ENCODE results near the gene CPNE9. TPM values are rescaled to one million over a fixed set of nuclear protein-coding genes. Genes with fewer than 3 reads are reported as not detected.

The CPNE9 gene
- total RNA-seq, 1 donor from 2014 or later = 0.37 TPM

DNA sequence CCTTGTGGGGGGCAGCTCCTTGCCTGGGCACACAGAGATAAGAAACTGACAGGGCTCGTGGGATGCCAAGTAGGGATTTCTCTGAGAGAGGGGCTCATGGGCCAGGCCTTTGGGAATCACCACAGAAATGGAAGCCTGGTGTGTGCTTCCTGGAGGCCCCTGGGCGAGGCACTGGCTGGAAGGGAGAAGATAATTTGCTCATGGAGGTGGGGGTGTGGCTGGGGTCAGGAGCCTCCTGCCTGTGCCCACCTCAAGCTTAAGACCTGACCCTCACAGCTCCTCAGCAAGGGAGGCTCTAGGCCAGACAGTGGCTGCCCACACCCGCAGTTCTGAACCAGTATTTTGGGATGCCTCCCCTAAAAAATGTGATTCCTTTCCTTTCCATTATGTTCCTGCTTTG, 16.9 kb upstream of the CPNE9 start:
- DNase-seq (ENCODE audit: low spot score) = no peak

- DNase-seq (ENCODE audit: low spot score) = no peak
Measured at GRCh38 chr3:9687514-9687913, 16.1 kb upstream of the CPNE9 start.

DNA sequence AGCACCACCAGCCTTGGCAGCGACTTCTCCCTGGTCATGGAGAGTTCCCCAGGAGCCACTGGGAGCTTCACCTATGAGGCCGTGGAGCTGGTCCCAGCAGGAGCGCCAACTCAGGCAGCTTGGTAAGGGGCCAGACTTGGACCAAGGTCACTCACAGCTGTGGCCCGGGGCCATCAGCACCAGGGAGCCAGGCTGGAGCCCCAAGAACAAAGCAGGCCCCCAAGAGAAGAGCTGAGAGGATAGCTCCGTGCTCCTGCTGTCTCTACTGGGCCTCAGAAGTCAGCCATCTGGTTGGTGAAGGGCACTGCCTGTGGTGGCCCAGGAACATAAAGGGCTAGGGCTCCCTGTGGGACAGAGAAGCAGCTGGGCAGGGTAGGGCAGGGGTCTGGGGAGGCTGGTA, 14.7 kb upstream of the CPNE9 start:
- DNase-seq (ENCODE audit: low spot score) = no peak

GRCh38 chr3:9689757-9690156, 13.9 kb upstream of the CPNE9 start:
- no peak for DNase-seq (ENCODE audit: low spot score)

- DNase-seq (ENCODE audit: low spot score) = no peak
Measured at GRCh38 chr3:9690451-9691450, 12.9 kb upstream of the CPNE9 start.

- no peak for DNase-seq (ENCODE audit: low spot score)
Measured at GRCh38 chr3:9691636-9692035, 12.0 kb upstream of the CPNE9 start.

DNA sequence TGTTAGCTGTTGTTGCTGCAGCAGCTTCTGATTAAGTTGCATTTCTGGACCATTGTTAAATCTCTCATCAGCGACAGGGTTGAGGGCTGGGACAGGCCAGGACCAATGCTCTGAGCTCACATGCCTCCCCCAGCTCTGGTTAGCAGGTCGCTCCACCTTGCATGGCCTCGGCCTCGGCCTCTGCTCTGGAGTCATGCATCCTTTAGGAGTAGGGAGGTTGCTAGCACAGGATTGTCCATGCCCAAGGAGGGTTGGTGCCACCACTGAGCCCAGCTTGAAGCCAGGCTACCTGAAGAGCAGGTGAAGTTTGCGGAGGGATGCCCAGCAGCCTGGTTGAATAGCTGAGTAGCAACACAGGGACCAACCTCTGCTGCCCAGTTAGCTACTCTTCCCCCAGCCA, 11.2 kb upstream of the CPNE9 start:
- DNase-seq (ENCODE audit: low spot score) = no peak

DNA sequence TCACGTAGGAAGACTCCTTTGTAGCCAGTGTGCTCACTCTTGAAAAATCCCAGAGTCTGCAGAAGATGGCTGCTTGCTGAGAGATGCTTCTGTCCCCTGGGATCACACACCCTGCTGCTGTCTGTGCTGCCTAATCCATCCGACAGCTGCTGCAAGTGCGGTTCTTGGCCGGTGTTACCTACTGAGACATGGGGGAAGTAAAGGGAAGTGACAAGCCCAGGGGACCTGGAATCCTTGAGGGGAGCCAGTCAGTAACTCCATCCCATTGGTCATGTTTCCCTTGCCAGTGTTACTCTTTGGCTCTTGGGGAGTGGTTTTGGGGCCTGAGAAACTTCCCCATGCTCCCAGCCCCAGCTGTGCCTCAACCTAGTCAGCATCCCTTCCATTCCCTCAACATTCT, 8.3 kb upstream of the CPNE9 start:
- no peak for DNase-seq (ENCODE audit: low spot score)

- DNase-seq (ENCODE audit: low spot score) = no peak
Measured at GRCh38 chr3:9695746-9696145, 7.9 kb upstream of the CPNE9 start.

GRCh38 chr3:9696480-9697220, 7.0 kb upstream of the CPNE9 start:
- DNase-seq (ENCODE audit: low spot score) = no peak

- no peak for DNase-seq (ENCODE audit: low spot score)
Measured at GRCh38 chr3:9697892-9698291, 5.7 kb upstream of the CPNE9 start.

DNA sequence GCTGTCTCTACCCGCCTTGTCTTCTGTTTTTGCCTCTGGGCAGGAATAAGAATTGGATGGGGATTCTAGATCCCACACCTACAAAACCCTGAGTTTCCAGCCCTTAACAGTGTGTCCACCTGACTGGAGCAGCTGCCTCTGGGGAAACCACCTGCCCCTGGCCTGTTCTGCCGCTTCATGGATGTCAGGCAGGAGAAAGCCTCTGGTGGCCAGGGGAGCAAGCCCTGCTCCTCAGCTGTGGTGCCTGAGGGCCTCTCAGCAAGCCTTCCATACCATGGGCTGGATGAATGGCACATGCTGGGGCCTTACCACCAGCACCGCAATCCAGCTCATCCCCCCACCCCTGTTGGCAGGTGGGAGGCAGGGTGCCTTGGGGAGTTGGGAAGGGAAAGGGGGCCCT, 5.3 kb upstream of the CPNE9 start:
- DNase-seq (ENCODE audit: low spot score) = no peak

DNA sequence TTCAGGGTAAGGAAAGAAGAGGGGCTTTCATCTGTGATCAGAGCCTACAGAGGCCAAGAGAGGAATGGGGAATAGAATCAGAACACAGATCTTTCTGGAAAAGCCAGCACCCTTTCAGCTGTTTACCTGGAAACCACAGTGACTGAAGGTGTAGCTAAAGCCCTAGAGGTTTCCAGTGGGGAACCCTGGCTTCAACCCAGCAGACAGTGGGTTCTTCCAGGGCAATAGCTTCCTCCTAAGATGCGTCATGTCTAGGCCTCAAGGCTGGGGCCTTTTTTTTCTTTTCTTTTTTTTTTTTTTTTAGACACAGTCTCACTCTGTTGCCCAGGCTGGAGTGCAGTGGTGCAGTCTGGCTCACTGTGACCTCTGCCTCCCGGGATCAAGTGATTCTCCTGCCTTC, 3.1 kb upstream of the CPNE9 start:
- no peak for DNase-seq (ENCODE audit: low spot score)

DNA sequence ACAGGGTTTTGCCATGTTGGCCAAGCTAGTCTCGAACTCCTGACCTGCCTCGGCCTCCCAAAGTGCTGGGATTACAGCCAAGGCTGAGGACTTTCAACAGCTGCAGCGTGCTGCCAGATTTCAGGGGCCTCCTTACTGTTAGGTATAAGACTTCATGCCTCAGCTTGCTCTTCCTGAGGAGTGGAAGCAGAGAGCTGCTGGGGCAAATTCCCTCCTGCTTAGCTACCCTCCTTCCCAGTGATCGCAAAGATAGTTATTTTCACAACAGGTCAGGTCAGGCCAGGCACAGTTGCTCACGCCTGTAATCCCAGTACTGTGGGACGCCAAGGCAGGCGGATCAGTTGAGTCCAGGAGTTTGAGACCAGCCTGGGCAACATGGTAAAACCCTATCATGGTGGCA, 2.6 kb upstream of the CPNE9 start:
- DNase-seq (ENCODE audit: low spot score) = no peak

DNA sequence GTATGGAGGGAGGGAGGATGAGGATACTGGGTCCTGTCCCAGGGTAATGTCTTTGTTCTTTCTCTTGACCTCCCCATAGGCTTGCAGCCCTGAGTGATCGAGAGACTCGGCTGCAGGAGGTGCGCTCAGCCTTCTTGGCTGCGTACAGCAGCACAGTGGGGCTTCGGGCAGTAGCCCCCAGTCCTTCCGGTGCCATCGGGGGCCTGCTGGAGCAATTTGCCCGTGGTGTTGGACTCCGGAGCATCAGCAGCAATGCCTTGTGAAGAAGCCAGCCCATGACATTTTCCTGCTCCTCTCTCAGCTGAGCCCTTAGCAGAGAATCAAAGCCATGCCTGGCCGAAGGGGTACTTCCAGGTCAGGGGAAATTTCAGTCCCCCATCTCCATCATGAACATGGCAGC, 1.9 kb upstream of the CPNE9 start:
- DNase-seq (ENCODE audit: low spot score) = no peak

- no peak for DNase-seq (ENCODE audit: low spot score)
Measured at GRCh38 chr3:9703240-9703639, 393 bp upstream of the CPNE9 start.

GRCh38 chr3:9704347-9705322, 1.0 kb downstream of the CPNE9 start:
- DNase-seq (ENCODE audit: low spot score) = no peak

DNA sequence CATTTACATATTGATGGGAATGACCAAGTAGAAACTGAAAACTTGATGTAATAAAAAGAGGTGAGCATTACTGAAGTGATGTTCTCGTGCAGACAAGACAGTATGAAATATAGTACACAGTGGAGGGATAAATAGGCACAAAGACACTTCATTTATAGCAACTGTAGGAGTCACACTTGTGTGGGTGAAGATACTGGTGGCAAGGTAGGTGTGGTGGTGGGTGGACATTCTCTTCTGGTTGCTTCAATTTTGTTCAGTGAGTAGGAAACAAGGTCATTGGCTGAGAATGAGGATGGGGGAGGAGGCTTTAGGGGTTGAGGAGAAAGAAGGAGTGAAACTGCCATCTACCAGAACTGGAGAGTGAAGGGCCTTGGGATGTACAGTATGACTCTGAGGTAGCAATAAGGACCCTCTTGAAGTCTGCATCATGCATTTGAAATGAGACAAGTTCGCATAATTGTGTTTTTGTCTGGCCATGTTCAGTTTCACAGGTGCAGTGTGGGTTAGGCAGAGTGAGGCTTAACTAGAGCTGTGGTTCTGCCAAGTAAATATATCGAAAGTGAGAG, 6.6 kb downstream of the CPNE9 start:
- DNase-seq (ENCODE audit: low spot score) = no peak

DNA sequence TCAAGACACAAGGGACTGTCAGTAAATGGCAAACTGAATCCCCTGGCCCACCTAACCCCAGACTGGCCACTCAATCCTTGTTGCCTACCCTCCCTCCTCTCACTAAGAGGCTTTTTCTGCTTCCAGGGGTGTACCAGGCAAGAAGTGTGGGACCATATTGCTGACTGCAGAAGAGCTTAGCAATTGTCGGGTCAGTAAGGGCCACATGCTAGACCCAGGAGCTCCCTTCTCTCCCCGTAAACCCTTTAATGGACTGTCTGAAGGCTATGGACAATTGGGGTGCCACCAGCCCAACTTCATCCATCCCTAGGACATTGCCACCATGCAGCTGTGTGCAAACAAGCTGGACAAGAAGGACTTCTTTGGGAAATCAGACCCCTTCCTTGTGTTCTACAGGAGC, 8.8 kb downstream of the CPNE9 start:
- no peak for DNase-seq (ENCODE audit: low spot score)

DNA sequence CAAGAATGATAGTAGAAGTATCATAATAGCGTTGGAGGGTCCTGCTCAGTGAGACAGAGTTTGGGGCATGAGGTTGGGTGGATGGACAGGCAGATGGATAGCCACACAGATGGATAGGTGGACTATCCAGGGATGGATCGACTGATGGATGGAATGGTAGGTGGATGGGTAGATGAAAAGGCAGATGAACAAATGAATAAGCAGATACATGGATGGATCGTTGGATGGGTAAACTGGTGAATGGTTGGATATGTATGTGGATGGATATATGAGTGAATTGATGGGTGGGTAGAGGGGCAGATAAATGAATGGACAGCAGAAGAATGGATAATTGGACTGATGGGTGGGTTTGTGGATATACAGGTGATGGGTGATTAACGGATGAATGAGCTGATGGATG, 9.5 kb downstream of the CPNE9 start:
- DNase-seq (ENCODE audit: low spot score) = no peak

DNA sequence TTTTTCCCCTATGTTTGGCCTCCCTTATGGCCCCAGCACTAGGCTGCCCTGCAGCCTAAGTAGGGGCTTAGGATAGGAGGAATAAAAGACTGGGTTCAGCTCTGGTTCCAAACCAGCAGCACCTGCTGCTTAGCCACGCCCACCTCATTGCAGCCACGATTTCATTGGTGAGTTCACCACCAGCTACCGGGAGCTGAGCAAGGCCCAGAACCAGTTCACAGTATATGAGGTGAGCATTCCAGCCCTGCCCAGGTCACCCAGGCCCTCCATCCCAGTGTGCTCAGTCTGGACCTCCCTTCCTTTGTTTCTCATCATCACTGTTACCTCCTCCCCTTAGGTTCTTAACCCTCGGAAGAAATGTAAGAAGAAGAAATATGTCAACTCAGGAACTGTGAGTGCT, 11.5 kb downstream of the CPNE9 start:
- no peak for DNase-seq (ENCODE audit: low spot score)
